Measurements from ENCODE around the gene EYS. TPM values are rescaled to one million over a fixed set of nuclear protein-coding genes. Genes with fewer than 3 reads are reported as not detected.
A peak's percentile ranks its signal among the peaks of the same experiment; 100 is the strongest.
"Not testable (repeated sequence)": the region's sequence is repeated elsewhere in the genome, so short reads cannot be mapped to it uniquely, and the experiment has no call there.

Gene EYS
- total RNA-seq, 1 experiment from 2014 or later, result not detected

DNA sequence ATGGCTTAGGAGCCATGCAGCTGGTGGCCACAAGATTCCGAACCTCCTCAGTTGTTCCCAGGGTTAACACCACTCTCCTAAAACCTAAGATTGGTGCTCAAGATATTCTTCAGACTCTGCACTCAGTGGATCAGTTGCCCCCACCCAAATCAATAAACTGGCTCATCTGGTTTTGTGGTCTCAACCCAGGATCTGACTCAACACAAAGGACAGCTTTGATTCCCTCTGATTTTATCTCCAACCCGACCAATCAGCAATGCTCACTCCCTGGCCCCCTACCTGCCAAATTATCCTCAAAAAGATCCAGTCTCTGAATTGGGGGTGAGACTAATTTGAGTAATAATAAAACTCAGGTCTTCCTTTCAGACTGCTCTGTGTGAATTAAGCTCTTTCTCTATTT, 137.5 kb downstream of the EYS start:
- Histone ChIP-seq H3K27me3 (ENCODE audit: insufficient read depth, low read length) (no peaks in the 10 kb centered on the region), H2BK12ac (ENCODE audit: insufficient read length, low read depth, low read length) (no peak overlapping the region), H4K8ac (replicated peaks; ENCODE audit: insufficient read length, low read depth, low read length) (no peak overlapping the region), H3K18ac (ENCODE audit: insufficient read length, low read depth, low read length) (peak overlapping the region; percentile 56), H2BK15ac (ENCODE audit: low read depth, low read length) (no peak overlapping the region), H3K4me1 (ENCODE audit: insufficient read depth, low read length) (peaks cover 2% of the 10 kb centered on the region; the same call in 1 of the 2 replicates), H3K79me2 (ENCODE audit: insufficient read depth, low read length) (no peaks in the 10 kb centered on the region), H2AK5ac (ENCODE audit: insufficient read length, low read length) (no peak overlapping the region), H4K20me1 (ENCODE audit: control insufficient read depth, insufficient read depth, insufficient read length) (no peaks in the 10 kb centered on the region), H3K9me3 (ENCODE audit: control insufficient read depth, low read depth, low read length) (no peaks in the 10 kb centered on the region), H3K79me1 (ENCODE audit: insufficient read depth, low read depth, low read length, poor library complexity, severe bottlenecking) (no peaks in the 10 kb centered on the region), H4K91ac (ENCODE audit: insufficient read length, low read depth, low read length) (no peak overlapping the region), H2BK120ac (ENCODE audit: low read depth, low read length, poor library complexity, severe bottlenecking) (no peak overlapping the region), H3K4me2 (ENCODE audit: insufficient read depth, insufficient read length, low read length) (no peak overlapping the region), H2AFZ (ENCODE audit: low read length) (peak overlapping the region; percentile 48), H3K27ac (ENCODE audit: insufficient read length, low read depth, low read length) (peak overlapping the region; percentile 48), H3K23me2 (ENCODE audit: insufficient read length, low read depth, low read length, poor library complexity, severe bottlenecking) (no peaks in the 10 kb centered on the region), H2BK5ac (ENCODE audit: insufficient read length, low read length) (no peak overlapping the region), H3K56ac (ENCODE audit: insufficient read length, low read depth, low read length) (no peak overlapping the region), H3K9ac (ENCODE audit: extremely low read depth, insufficient read length, low read length) (no peak overlapping the region), H4K5ac (ENCODE audit: insufficient read length, low read depth, low read length) (no peak overlapping the region), H3T11ph (ENCODE audit: low read length) (no peak overlapping the region), H3K14ac (ENCODE audit: insufficient read depth, low read length) (no peak overlapping the region), H2BK20ac (ENCODE audit: low read depth, low read length, poor library complexity, severe bottlenecking) (no peak overlapping the region), H3K23ac (ENCODE audit: insufficient read length, low read depth, low read length) (no peak overlapping the region), H3K4ac (ENCODE audit: low read depth, low read length) (no peak overlapping the region; the same call in 1 of the 2 replicates)
- H3K27me3 Mint-ChIP-seq (ENCODE audit: low read depth), result no peaks in the 10 kb centered on the region
- peak overlapping the region; percentile 97 to 99 (median 98) for H3K27ac Mint-ChIP-seq
- peak overlapping the region; percentile 38 to 44; a peak in 4 of 5 replicates for H3K4me3 Mint-ChIP-seq
- H3K36me3 Mint-ChIP-seq (ENCODE audit: insufficient read depth in 1 of 3, low read depth in 3 of 3), result peaks cover 10 to 26% (median 19%) of the 10 kb centered on the region in 3 experiments
- DNase-seq, result no peak
- H3K9me3 Mint-ChIP-seq, result peaks cover 12 to 26% of the 10 kb centered on the region in 2 experiments
- WGBS (ENCODE audit: extremely low coverage, insufficient read length, low lambda C conversion rate), result no CpG with 5 or more reads among the region's 2 CpGs
- H3K4me1 Mint-ChIP-seq, result peaks cover 43 to 51% of the 10 kb centered on the region in 2 experiments
- TF ChIP-seq, protein P1, sequence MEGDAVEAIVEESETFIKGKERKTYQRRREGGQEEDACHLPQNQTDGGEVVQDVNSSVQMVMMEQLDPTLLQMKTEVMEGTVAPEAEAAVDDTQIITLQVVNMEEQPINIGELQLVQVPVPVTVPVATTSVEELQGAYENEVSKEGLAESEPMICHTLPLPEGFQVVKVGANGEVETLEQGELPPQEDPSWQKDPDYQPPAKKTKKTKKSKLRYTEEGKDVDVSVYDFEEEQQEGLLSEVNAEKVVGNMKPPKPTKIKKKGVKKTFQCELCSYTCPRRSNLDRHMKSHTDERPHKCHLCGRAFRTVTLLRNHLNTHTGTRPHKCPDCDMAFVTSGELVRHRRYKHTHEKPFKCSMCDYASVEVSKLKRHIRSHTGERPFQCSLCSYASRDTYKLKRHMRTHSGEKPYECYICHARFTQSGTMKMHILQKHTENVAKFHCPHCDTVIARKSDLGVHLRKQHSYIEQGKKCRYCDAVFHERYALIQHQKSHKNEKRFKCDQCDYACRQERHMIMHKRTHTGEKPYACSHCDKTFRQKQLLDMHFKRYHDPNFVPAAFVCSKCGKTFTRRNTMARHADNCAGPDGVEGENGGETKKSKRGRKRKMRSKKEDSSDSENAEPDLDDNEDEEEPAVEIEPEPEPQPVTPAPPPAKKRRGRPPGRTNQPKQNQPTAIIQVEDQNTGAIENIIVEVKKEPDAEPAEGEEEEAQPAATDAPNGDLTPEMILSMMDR (conservative IDR thresholded peaks at IDR 0.05), result no peak

DNA sequence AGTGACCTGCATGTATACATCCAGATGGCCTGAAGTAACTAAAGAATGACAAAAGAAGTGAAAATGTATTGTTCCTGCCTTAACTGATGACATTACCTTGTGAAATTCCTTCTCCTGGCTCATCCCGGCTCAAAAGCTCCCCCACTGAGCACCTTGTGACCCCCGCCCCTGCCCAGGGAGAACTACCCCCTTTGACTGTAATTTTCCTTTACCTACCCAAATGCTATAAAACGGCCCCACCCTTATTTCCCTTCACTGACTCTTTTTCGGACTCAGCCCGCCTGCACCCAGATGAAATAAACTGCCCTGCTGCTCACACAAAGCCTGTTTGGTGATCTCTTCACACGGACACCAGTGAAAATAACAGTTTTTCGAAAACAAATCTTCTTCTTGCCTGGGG, 138.0 kb downstream of the EYS start:
- Histone ChIP-seq H3K4me2 (ENCODE audit: insufficient read depth, insufficient read length, low read length) (peak overlapping the region; percentile 1), H3K27ac (ENCODE audit: insufficient read length, low read depth, low read length) (peak overlapping the region; percentile 48)
- not testable (repeated sequence) for H2AK5ac ChIP-seq (ENCODE audit: insufficient read length, low read length); H2BK120ac ChIP-seq (ENCODE audit: low read depth, low read length, poor library complexity, severe bottlenecking); H3T11ph ChIP-seq (ENCODE audit: low read length); H2BK20ac ChIP-seq (ENCODE audit: low read depth, low read length, poor library complexity, severe bottlenecking); H3K79me1 ChIP-seq (ENCODE audit: insufficient read depth, low read depth, low read length, poor library complexity, severe bottlenecking); H2BK15ac ChIP-seq (ENCODE audit: low read depth, low read length); H2BK12ac ChIP-seq (ENCODE audit: insufficient read length, low read depth, low read length); H3K27me3 Mint-ChIP-seq (ENCODE audit: low read depth); H4K91ac ChIP-seq (ENCODE audit: insufficient read length, low read depth, low read length); H3K9me3 ChIP-seq (ENCODE audit: control insufficient read depth, low read depth, low read length); H3K9ac ChIP-seq (ENCODE audit: extremely low read depth, insufficient read length, low read length); H4K20me1 ChIP-seq (ENCODE audit: control insufficient read depth, insufficient read depth, insufficient read length); H3K4me1 ChIP-seq (ENCODE audit: insufficient read depth, low read length); H2AFZ ChIP-seq (ENCODE audit: low read length); H4K8ac ChIP-seq (replicated peaks; ENCODE audit: insufficient read length, low read depth, low read length); H3K23ac ChIP-seq (ENCODE audit: insufficient read length, low read depth, low read length); H3K79me2 ChIP-seq (ENCODE audit: insufficient read depth, low read length); H3K23me2 ChIP-seq (ENCODE audit: insufficient read length, low read depth, low read length, poor library complexity, severe bottlenecking); H2BK5ac ChIP-seq (ENCODE audit: insufficient read length, low read length); H3K18ac ChIP-seq (ENCODE audit: insufficient read length, low read depth, low read length); H3K4ac ChIP-seq (ENCODE audit: low read depth, low read length); H3K56ac ChIP-seq (ENCODE audit: insufficient read length, low read depth, low read length); H4K5ac ChIP-seq (ENCODE audit: insufficient read length, low read depth, low read length); H3K27me3 ChIP-seq (ENCODE audit: insufficient read depth, low read length); H3K14ac ChIP-seq (ENCODE audit: insufficient read depth, low read length)
- Mint-ChIP-seq H3K27ac (peak overlapping the region; percentile 97 to 99 (median 98)), H3K36me3 (ENCODE audit: insufficient read depth in 1 of 3, low read depth in 3 of 3) (peaks cover 14 to 28% (median 19%) of the 10 kb centered on the region in 3 experiments), H3K9me3 (peaks cover 12 to 28% of the 10 kb centered on the region in 2 experiments), H3K4me1 (peaks cover 43 to 51% of the 10 kb centered on the region in 2 experiments), H3K4me3 (peak overlapping the region; percentile 38 to 44)
- no CpG with 5 or more reads among the region's 7 CpGs for WGBS (ENCODE audit: extremely low coverage, insufficient read length, low lambda C conversion rate)
- peak; percentile 50 for DNase-seq
